Putamen (tissue), 1 donor: Measurements from ENCODE around the gene CLSTN2.
A peak's percentile ranks its signal among the peaks of the same experiment; 100 is the strongest.

Experiments
- DNase-seq: peaks from one replicate; pipeline ENCODE4 v3.0.0-alpha.2; 2016; ENCODE audit warnings: low spot score

CLSTN2 gene

DNA sequence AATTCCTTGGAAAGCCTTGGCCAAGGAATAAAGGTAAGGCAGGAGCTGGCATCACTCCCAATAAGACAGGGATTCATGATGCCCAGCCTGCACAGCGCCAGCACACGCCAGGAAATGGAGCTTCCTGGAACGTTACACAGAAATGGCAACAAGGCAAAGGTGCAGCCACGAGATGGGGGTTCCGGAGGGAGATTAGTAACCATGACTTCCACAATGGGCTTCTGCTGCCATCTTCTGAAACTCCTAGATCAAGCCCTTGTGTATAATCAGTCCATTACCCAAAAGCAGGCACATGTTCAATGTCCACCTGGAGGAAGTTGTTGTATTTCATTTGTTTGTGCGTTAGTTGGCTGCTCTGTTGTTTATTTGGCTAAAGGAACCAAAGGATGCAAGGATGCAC is 611.7 kb downstream of the CLSTN2 start:
- no peak for DNase-seq

DNA sequence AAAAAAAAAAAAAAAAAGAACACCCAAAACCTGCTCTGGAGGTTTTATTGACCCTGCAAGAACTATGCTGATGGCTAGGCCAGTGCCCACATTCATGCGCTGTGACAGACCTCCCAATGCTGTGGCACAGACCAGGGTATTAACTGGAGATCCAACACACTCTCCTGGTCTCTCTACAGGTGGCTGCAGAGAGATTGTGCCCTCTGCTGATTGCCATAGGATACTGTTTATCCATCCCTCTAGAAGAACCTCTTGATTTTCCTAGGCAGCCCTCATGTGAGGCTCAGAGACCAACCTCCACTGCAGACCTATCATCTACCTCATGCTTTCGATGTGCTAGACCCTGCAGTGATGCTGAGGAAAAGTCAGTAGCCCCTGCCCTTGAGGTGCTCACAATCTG is 617.4 kb downstream of the CLSTN2 start:
- no peak for DNase-seq

DNA sequence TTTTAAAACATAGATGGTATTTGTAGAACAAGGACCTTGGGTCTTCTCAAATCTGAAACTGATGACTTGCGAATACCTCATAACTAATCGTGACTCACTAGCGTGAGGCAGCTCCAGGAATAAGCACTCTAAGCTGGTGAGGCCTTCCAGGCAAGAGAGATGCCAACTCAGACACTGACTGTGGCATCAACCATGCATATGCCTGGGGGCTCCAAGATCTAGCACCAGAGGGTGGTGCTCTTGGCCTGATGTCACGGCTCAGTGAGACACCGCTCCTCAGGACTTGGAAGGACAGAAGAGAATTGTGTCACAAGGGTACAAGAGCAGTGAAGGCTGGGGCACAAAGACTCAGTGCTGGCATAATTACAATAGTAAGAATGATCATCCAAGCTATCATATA is 617.9 kb downstream of the CLSTN2 start:
- no peak for DNase-seq

DNA sequence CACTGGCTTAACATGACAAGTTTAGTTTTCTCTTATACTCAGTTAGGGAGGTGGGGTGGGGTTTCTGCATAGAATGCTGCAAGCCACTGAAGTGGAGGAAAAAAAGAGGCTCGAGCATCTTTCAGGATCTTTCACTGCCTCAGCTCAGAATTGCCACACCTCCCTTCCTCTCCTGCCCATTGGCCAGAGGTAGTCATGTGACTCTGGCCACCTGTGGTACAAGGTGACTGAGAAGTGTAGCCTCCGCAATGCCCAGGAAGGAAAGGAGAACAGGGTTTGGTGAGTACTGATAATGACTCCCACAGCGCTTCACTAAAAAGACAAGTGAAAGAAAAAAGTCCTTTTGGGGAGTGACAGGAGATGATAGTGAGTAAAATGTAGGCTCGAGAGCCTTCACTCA is 618.6 kb downstream of the CLSTN2 start:
- DNase-seq: no peak

DNA sequence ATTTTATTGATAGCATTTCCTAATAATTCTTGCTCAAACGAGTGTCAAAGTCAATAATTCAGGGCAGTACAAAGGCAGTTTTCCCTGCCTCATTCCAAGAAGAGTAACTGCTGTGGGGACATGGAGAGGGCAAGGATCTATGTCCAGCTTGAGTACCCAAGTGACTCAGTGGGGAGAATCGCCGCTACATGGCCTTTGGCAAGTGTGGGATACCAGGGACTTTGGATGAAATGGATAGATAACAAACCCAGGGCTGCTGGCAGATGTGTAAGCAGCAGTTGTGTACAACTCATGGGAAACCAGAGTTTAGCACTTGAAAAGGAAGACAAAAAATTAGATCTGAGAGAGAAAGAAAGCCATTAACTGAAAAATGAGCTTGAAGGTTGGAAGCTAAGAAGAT is 620.7 kb downstream of the CLSTN2 start:
- DNase-seq: no peak

DNA sequence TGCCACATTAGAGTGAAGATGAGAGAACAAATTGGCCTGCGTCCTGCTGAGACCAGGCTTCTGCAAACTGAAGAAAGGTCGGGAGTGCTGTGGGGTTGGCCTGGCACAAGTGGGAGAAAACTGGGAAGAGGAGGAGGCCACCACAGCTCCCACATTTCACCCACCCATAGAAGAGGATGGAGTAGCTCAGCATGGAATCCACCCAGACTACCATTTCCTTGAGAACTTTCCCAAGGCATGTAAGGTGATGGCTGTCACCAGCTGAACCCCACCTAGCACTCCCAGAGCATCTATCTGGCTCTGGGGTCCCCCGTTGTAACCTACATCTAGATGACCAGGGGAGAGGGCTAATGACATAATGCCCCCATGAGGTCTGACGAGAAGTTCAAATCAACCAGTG is 622.5 kb downstream of the CLSTN2 start:
- DNase-seq: no peak

DNA sequence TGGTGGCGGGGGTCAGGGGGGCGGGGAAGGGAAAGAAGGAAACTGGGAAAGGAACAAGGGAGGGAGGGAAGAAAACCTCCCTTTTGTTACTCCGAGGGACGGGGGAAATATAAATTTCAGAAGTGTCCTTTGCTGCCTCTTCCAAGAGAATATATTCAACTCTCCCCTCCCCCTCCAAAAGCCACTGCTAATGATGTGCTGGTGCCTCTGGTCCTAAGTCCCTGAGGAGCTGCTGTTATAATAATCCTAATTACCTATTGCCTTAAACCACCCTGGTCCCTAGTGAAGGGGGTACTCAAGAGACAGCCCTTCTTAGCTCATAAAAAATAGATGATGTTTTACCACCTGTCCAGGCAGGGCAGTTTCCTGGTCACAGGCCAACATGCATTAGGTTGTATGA is 624.6 kb downstream of the CLSTN2 start:
- no peak for DNase-seq

DNA sequence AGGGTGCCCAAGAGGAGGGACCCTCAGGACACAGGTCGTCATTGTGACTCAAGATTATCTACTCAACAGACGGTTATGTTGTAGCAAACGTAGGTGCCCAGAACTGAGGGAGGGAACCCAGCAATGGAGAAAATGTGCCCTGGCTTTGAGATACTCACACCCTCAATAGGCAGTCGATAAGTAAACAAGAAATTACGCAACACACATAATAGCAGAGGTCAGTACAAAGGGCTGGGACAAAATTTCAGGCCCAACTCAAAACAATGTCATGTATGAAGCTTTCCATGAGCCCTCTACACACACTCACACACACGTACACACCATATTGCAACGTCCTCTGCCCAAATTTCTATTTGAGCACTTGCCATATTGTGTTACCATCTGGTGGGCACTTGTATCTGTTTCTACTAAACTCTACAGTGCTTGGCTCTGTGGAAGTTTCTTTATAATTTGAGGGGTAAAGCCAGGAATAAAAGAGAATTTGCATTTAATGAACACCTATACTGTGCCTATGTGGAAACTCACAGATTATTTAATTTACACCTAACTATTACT is 628.3 kb downstream of the CLSTN2 start:
- no peak for DNase-seq

DNA sequence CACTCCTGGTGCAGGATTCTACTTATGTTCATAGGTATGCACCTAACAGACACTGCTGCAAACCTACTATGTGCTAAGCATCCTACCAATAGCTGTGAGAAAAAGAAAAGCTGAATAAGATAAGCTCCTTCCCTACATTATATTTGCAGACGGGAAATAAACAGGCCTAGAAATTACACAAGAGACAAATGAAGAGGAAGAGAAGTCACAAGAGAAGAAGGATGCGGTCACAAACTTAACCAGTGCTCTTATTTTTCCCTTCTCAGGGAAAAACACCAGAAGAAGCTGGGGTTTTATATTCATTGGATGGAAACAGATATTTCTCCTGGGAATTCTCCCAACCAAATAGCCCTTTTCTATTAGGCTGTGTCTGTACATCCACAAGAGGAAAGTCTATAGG is 633.1 kb downstream of the CLSTN2 start:
- DNase-seq: no peak

DNA sequence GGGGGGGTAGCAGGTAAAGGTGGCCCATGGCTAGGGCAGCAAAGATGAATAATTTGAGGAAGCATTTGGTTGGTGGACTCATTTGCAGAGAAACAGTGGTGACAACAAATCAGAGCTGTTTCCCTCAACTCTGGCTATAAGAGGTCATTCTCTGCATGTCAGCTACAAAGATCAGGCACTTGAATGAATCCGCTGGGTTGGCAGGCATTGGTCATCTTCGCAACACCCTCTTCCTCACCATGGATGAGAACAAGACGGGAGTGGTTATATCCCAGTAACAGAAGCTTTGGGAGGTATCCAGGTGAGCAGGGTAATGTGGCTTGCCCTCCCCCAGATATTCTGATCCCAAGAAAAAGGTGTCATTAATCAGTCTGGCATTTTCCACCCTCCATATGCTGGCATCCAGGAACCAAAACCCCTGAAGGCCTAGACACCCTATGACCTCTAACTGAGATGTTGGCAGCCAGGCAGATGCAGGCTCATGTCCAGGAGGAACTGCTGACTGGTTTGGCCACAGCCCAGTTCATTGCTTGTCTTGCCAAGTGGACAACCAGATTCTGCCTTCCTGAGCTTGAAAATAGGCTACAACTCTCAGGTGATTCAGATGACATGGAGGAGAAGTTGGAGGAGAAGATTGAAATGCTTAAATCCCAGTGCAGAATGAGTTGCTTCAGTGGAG is 634.0 kb downstream of the CLSTN2 start:
- peak; percentile 12 for DNase-seq

DNA sequence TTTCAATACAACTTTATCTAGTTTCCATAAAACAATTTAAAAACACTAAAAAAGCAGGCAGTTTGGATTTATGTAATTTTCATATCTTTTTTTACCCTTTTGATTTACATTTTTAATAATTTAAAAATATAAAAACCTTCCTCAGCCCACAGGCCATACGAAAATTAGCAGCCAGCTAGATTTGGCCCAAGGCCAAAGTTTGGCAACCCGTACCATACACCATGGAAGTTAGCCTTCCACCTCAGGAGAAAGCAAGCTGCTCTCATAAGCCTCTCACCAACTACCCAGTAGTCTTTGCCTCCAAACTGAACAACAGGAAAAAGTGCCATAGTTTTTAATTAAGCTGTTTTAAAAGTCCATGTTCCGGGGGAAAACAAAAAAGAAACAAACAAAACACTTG is 635.6 kb downstream of the CLSTN2 start:
- no peak for DNase-seq

DNA sequence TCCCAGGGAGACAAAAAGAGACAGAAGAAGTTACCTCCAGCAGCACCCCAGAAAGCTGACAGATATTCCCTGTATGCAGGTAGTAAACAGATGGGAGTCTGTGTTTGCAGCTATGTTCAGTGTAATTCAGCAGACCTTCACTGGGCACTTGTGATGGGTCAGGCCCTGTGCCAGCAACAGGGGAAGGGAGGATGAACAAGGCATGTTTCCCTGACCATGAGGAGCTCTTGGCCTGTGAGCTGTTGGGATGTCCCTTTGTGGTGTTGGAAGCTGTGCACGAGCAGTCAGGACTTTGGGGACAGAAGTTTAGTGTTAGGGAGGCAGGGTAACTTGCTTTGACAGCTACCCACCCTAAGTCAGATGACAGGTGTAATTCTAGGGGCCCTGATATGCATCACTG is 636.9 kb downstream of the CLSTN2 start:
- DNase-seq: no peak

DNA sequence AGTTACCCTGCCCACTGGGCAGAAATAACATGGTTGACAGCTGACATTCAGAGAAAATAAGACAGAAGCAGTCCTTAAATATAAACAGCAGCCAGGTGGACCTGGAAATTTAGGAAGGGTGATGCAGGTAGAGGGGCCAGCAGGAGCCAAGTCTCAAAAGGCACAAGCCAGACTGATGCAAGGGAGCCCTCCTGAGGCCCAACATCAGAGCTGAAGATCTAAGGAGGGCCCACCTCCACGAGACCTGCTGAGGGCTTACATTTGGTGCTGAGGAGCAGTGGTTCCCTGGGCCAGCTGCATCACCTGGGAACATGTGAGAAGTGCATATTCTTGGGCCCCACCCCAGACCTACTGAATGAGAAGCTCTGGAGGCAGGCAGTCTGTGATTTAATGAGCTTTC is 637.3 kb downstream of the CLSTN2 start:
- DNase-seq: no peak

DNA sequence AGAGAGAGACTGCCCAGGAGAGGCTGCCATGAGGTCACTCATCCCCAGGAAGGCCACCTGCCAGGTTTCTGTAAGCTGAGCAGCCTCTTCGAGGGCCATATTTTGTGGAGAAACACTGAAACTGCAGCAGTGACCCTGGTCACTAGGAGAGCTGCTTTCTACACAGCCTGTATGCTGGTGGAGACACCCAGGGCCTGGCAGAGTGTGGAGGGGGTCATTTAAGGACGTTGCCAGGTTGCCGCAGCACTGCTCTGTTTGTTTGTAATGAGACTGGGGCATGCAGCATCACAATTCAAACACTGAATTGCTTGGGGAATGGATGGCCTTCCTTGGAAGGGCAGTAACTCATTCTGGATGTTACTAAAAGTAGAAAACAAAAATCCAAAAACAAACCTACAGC is 638.0 kb downstream of the CLSTN2 start:
- DNase-seq: no peak

DNA sequence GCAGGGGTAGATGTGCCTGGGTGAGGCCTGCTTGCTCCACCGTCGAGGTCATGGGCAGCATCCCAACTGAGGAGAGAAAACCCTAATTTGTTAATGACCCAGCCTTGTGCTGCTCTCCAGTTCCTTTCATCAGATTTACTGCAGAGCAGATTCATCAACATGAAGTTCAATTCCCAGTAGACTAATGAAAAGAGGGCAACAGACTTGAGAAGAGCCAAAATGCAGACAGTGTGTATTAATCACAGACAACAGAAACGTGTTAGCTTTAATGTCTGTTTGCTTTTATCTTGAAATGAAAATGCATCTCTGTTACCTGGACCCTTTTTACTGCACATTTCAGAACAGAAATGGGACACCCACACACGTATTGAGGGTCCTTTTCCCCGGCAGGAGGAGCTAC is 639.4 kb downstream of the CLSTN2 start:
- DNase-seq: no peak

DNA sequence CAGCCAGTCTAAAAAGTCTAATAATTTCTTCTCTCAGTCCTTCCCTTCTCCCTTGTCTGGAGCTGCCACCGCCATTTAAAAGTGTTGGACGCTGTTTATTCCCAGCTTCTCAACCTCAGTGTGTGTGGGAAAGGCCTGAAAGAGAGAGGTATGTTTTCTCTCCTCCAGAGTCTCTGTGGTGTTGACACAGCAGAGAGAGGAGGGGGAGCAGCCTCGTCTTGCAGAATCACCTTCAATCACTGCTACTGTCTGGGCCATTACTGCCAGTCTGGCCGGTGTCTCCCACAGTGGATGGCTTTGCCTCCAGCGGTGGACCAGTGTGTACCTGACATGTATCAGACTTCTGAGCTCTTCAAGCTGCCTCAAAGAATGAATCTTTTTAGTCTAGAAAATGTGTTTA is 641.5 kb downstream of the CLSTN2 start:
- no peak for DNase-seq

DNA sequence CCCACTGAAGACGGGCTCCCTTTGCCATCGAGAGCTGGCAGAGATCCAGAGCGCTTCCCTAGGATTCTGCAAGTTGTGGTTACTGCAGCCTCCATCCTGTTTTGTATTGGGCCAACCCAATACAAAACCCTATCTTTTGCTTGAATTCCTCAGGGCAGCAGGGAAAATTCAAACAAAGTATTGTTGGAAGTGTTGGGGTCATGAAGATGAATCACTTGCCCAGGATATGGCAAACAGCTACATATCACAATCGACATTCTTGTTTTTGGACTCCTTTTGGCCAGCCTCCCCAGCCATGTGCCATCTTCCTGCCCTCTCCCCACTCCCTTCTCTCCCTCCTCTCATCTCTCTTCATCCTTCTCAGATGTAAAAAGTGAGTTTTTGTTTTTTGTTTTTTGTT is 642.9 kb downstream of the CLSTN2 start:
- DNase-seq: no peak

DNA sequence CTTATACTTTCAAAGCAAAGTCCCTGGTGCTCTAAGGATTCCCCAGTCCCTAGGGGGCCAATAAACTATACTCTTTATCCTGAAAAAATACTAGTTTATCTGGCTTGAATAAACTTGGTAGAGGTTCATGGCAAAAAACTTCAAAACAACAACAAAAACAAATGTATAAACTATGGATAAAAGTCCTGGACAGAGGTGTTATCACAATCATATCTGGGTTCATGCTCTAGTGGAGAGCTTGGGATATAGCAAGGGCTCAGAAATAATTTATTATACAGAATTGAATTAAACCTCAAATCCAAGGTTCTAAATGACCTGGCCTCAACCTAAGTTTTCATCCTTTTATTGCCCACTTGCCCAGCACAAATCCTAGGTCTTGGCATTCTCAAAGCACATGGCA is 644.3 kb downstream of the CLSTN2 start:
- DNase-seq: no peak

DNA sequence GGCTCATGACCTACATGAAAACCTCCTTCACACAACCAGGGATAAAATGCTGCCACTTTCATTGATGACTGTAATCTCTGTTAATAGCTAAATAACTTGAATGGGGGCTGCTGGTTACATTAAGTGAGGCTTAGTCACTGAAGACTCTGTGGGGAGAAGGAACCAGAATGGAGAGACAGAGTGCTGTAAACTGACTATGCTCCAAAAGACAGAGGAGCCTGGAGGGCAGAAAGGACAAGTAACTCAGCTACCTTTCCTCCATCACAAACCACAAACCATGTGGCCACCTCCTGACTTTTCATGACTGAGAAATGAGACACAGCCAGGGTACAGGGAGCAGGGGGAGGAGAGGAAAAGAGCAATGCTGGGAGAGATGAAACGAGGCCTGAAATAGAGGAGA is 645.8 kb downstream of the CLSTN2 start:
- DNase-seq: no peak

DNA sequence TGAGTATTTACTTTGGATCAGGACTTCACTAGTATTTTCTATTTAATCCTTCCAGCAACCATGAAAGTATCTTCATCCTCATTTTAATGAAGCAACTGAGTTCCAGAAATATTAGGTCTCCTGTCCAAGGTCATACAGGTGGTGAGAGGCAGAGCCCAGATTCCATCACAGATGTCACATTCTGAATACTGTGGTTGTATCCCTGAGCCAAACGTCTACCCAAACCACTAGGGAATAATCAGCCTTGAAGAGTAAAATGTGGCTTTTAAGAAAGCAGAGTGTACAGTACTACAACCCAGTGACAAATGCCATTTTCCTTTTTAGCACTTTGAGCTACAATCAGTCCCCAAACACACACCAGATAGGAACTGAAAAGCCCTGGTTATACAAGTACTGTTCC is 649.6 kb downstream of the CLSTN2 start:
- DNase-seq: no peak

DNA sequence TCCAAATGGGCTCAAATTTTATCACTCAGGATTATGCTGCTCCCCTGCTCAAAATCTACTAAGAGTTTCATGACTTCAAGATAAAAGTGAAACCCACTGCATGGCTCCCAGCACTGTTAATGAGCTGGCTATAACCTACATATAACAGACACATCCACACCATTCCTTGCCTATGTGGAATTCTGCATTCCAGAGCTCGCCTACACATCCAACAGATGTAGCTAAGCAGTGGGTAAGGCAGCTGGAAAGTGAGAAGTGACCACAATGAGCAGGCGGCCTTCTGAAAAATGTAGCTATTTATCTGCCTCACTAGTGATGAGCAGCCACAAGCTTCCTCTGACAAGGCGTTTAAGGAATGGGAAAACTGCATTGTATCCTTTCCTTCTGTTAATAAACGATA is 650.8 kb downstream of the CLSTN2 start:
- no peak for DNase-seq

DNA sequence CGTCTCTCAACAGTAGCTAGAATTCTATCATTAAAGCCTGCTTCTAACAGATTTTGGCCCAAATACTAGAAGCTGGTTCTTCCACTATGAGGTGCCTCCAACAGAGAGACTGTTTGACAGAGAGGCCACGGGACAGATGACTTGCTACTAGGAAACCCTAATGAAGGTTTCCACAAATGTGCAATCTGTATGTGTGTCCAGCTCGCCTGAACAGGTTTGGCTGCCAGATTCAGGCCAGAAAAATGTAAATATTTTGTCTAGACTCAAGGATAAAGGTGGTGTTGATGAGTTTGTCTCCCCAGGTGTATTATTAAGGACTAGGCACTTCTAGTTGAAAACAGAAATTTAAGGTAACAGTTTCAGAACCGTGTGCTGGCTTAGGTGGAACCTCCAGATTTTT is 651.3 kb downstream of the CLSTN2 start:
- DNase-seq: no peak

DNA sequence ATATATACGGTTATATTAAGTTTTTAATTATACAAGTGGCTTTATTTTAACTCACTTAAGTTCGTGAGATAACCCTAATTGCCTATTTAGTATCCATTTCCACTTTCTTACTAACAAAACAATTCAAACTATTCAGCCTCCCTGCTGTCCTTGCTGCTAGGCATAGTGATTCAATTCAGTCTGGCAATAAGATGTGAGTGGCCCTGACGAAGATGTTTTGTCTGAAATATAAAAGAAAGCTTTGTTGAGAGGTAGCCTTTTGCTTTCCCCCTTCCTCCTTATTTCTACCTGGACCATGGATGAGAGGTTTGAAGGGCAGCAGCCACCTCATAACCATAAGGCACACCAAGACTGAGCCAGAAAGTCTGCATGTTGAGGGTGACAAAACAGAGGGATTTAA is 653.6 kb downstream of the CLSTN2 start:
- DNase-seq: no peak

DNA sequence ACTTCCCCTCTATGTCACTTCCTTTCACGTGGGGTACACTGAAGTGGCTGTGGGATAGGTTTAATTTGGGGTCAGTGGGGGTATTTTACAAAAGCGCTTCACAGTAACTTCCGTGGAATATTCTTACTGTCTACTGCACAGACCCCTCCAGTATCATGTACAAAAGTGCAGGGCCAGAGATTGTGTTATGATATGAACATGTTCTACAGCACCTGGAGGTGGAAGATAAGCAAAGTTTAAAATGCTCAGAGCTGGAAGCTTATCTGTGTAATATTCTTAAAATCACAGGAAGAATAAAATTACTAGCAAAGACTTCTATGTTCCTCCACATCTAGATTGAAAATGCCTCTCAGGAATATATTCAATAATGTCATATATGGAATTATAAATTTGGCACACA is 658.8 kb downstream of the CLSTN2 start:
- DNase-seq: no peak

DNA sequence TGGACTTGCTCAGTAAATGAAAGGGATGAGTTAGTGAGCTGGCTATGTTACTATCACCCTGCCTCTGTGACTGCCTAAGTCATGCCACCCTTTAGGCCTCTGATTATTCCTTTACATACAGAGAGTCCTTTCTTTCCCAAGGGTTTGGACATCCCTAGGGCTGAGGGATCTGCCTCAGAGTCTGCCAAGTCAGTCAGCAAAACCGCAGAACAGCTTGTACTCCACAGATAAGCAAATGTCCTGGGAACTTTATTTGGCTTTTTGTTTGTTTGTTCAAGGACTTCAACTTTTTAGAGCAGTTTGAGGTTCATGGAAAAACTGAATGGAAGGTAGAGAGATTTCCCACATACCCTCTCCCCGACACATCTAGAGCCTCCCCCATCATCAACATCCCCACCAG is 660.3 kb downstream of the CLSTN2 start:
- no peak for DNase-seq
